Transverse colon (tissue), 4 donors: ENCODE measurements around the gene ZNF526.

Source experiments
- CTCF ChIP-seq, 5 experiments: fragments of 200-600 bp in 3 of 5; fragments of 450-650 bp in 2 of 5; sonication (generic) in 3 of 5; IDR thresholded peaks; 1 replicate in 2 of 5; 2 replicates in 3 of 5; pipeline ENCODE4 v1.5.1; 2016 to 2017; ENCODE audit warnings: antibody characterized with exemption in 5 of 5, inconsistent platforms in 3 of 5, mild to moderate bottlenecking in 2 of 5, moderate library complexity in 1 of 5
- POLR2AphosphoS5 ChIP-seq, 3 donors: sonication (generic); formaldehyde crosslinking; IDR thresholded peaks; one replicate each; pipeline ENCODE4 v1.6.1; 2016; ENCODE audit warnings: antibody characterized with exemption in 3 of 3

- TF ChIP-seq POLR2AphosphoS5 (IDR thresholded peaks at IDR 0.05) (no peak), CTCF (IDR thresholded peaks at IDR 0.05) (no peak)
These were observed 46.4 kb upstream of the ZNF526 start for GRCh38 chr19:42173695-42174094.
